Measurements from ENCODE around the gene CA5A.

- TF ChIP-seq CTCF (conservative IDR thresholded peaks at IDR 0.05; ENCODE audit: low read depth, low read length) = no peak
- TF ChIP-seq POLR2A (IDR thresholded peaks at IDR 0.05; ENCODE audit: low read depth, low read length) = no peak
- no peak for TF ChIP-seq RFX5 (IDR thresholded peaks at IDR 0.05; ENCODE audit: low read depth, low read length)
- no peak for TF ChIP-seq USF2 (IDR thresholded peaks at IDR 0.05; ENCODE audit: low read depth, low read length)
- TF ChIP-seq CEBPB (IDR thresholded peaks at IDR 0.05; ENCODE audit: low read depth, low read length) = no peak
- TF ChIP-seq RAD21 (IDR thresholded peaks at IDR 0.05; ENCODE audit: low read length) = no peak
- no peak for TF ChIP-seq ELK1 (IDR thresholded peaks at IDR 0.05; ENCODE audit: borderline replicate concordance, low read depth, low read length)
- TF ChIP-seq MXI1 (IDR thresholded peaks at IDR 0.05; ENCODE audit: borderline replicate concordance, low read depth, low read length) = no peak
- TF ChIP-seq FOS (IDR thresholded peaks at IDR 0.05; ENCODE audit: low read depth, low read length) = no peak
- TF ChIP-seq MAFK (IDR thresholded peaks at IDR 0.05; ENCODE audit: low read depth, low read length) = no peak
- no peak for TF ChIP-seq SMC3 (IDR thresholded peaks at IDR 0.05; ENCODE audit: low read depth, low read length)
- no peak for TF ChIP-seq MAZ (IDR thresholded peaks at IDR 0.05; ENCODE audit: borderline replicate concordance, low read depth, low read length)
- no peak for TF ChIP-seq NFE2L2 (IDR thresholded peaks at IDR 0.05; ENCODE audit: low read depth, low read length)
- TF ChIP-seq RCOR1 (IDR thresholded peaks at IDR 0.05; ENCODE audit: insufficient replicate concordance, low read length) = no peak
Observed at GRCh38 chr16:87961623-87962022, 25.3 kb upstream of the CA5A start.

Data from IMR-90 (cell line).